Measurements from ENCODE around the gene PIN1.

PIN1 gene

GRCh38 chr19:9857920-9858746 lies 23.0 kb downstream of the PIN1 start:
- TF ChIP-seq CTCF (IDR thresholded peaks at IDR 0.05; ENCODE audit: insufficient read depth, low read depth, low read length, missing control alignments) = no peak
- H3K4me3 ChIP-seq (ENCODE audit: low read length) = no peak overlapping the region
- DNase-seq (ENCODE audit: low read depth) = peak; percentile 13

- TF ChIP-seq CTCF (IDR thresholded peaks at IDR 0.05; ENCODE audit: insufficient read depth, low read depth, low read length, missing control alignments) = no peak
- no peak for DNase-seq (ENCODE audit: low read depth)
- no peak overlapping the region for H3K4me3 ChIP-seq (ENCODE audit: low read length)
These were observed 23.6 kb downstream of the PIN1 start for GRCh38 chr19:9858766-9859165.

- no peak overlapping the region for H3K4me3 ChIP-seq (ENCODE audit: low read length)
- no peak for TF ChIP-seq CTCF (IDR thresholded peaks at IDR 0.05; ENCODE audit: insufficient read depth, low read depth, low read length, missing control alignments)
These were observed 25.3 kb downstream of the PIN1 start for GRCh38 chr19:9860407-9860806.

GRCh38 chr19:9861503-9861902 lies 26.4 kb downstream of the PIN1 start:
- no peak for DNase-seq (ENCODE audit: low read depth)
- no peak overlapping the region for H3K4me3 ChIP-seq (ENCODE audit: low read length)
- no peak for TF ChIP-seq CTCF (IDR thresholded peaks at IDR 0.05; ENCODE audit: insufficient read depth, low read depth, low read length, missing control alignments)

More at GRCh38 chr19:9860407-9860806, 25.3 kb downstream of the PIN1 start:
- DNase-seq (ENCODE audit: low read depth) = no peak

- TF ChIP-seq CTCF (IDR thresholded peaks at IDR 0.05; ENCODE audit: insufficient read depth, low read depth, low read length, missing control alignments) = no peak
- DNase-seq (ENCODE audit: low read depth) = no peak
- no peak overlapping the region for H3K4me3 ChIP-seq (ENCODE audit: low read length)
These were observed 27.8 kb downstream of the PIN1 start for GRCh38 chr19:9862938-9863337.

GRCh38 chr19:9863759-9864158 lies 28.6 kb downstream of the PIN1 start:
- TF ChIP-seq CTCF (IDR thresholded peaks at IDR 0.05; ENCODE audit: insufficient read depth, low read depth, low read length, missing control alignments) = no peak
- H3K4me3 ChIP-seq (ENCODE audit: low read length) = no peak overlapping the region
- no peak for DNase-seq (ENCODE audit: low read depth)

Data from epithelial cell of esophagus (primary cell).